ENCODE measurements around the gene CAPN15.

Gene CAPN15

GRCh38 chr16:543301-544164 is 16.0 kb downstream of the CAPN15 start:
- no peak for DNase-seq (ENCODE audit: insufficient read length, low spot score)
- FAIRE-seq: no peak
- TF ChIP-seq POLR2A (IDR thresholded peaks at IDR 0.05; ENCODE audit: low read depth, low read length) (no peak), SPI1 (IDR thresholded peaks at IDR 0.05; ENCODE audit: low read depth, low read length) (no peak), TAF1 (IDR thresholded peaks at IDR 0.05; ENCODE audit: low read depth, low read length) (no peak), POU2F2 (IDR thresholded peaks at IDR 0.05; ENCODE audit: low read depth, low read length) (no peak)

- FAIRE-seq: no peak
These were observed 17.0 kb downstream of the CAPN15 start for GRCh38 chr16:544517-544916.

GRCh38 chr16:546909-547770 is 19.6 kb downstream of the CAPN15 start:
- no peak for DNase-seq (ENCODE audit: insufficient read length, low spot score)
- no peak for FAIRE-seq
- no peak for TF ChIP-seq POLR2A (IDR thresholded peaks at IDR 0.05; ENCODE audit: low read depth, low read length)
- TF ChIP-seq SPI1 (IDR thresholded peaks at IDR 0.05; ENCODE audit: low read depth, low read length): no peak
- TF ChIP-seq POLR2AphosphoS5 (IDR thresholded peaks at IDR 0.05; ENCODE audit: low read depth, low read length): no peak
- TF ChIP-seq POU2F2 (IDR thresholded peaks at IDR 0.05; ENCODE audit: low read depth, low read length): no peak
- TF ChIP-seq TAF1 (IDR thresholded peaks at IDR 0.05; ENCODE audit: low read depth, low read length): no peak
- TF ChIP-seq PAX5 (IDR thresholded peaks at IDR 0.05; ENCODE audit: insufficient read depth, low read length, severe bottlenecking): no peak

More at GRCh38 chr16:544517-544916, 17.0 kb downstream of the CAPN15 start:
- no peak for DNase-seq (ENCODE audit: insufficient read length, low spot score)
- TF ChIP-seq POLR2AphosphoS5 (IDR thresholded peaks at IDR 0.05; ENCODE audit: low read depth, low read length) (no peak), PAX5 (IDR thresholded peaks at IDR 0.05; ENCODE audit: insufficient read depth, low read length, severe bottlenecking) (no peak), TAF1 (IDR thresholded peaks at IDR 0.05; ENCODE audit: low read depth, low read length) (no peak), POU2F2 (IDR thresholded peaks at IDR 0.05; ENCODE audit: low read depth, low read length) (no peak), POLR2A (IDR thresholded peaks at IDR 0.05; ENCODE audit: low read depth, low read length) (no peak), SPI1 (IDR thresholded peaks at IDR 0.05; ENCODE audit: low read depth, low read length) (no peak)

GRCh38 chr16:548586-548985 is 21.1 kb downstream of the CAPN15 start:
- no peak for DNase-seq (ENCODE audit: insufficient read length, low spot score)
- TF ChIP-seq PAX5 (IDR thresholded peaks at IDR 0.05; ENCODE audit: insufficient read depth, low read length, severe bottlenecking) (no peak), POLR2A (IDR thresholded peaks at IDR 0.05; ENCODE audit: low read depth, low read length) (no peak), POLR2AphosphoS5 (IDR thresholded peaks at IDR 0.05; ENCODE audit: low read depth, low read length) (no peak), POU2F2 (IDR thresholded peaks at IDR 0.05; ENCODE audit: low read depth, low read length) (no peak), SPI1 (IDR thresholded peaks at IDR 0.05; ENCODE audit: low read depth, low read length) (no peak), TAF1 (IDR thresholded peaks at IDR 0.05; ENCODE audit: low read depth, low read length) (no peak)
- no peak for FAIRE-seq

- no peak for FAIRE-seq
- no peak for DNase-seq (ENCODE audit: insufficient read length, low spot score)
- TF ChIP-seq POLR2A (IDR thresholded peaks at IDR 0.05; ENCODE audit: low read depth, low read length) (no peak), POU2F2 (IDR thresholded peaks at IDR 0.05; ENCODE audit: low read depth, low read length) (no peak), SPI1 (IDR thresholded peaks at IDR 0.05; ENCODE audit: low read depth, low read length) (no peak)
These were observed 22.2 kb downstream of the CAPN15 start for GRCh38 chr16:549544-550263.

- FAIRE-seq: no peak
- TF ChIP-seq SPI1 (IDR thresholded peaks at IDR 0.05; ENCODE audit: low read depth, low read length): no peak
- no peak for TF ChIP-seq PAX5 (IDR thresholded peaks at IDR 0.05; ENCODE audit: insufficient read depth, low read length, severe bottlenecking)
- no peak for TF ChIP-seq POLR2A (IDR thresholded peaks at IDR 0.05; ENCODE audit: low read depth, low read length)
- no peak for TF ChIP-seq POU2F2 (IDR thresholded peaks at IDR 0.05; ENCODE audit: low read depth, low read length)
- TF ChIP-seq TAF1 (IDR thresholded peaks at IDR 0.05; ENCODE audit: low read depth, low read length): no peak
- TF ChIP-seq POLR2AphosphoS5 (IDR thresholded peaks at IDR 0.05; ENCODE audit: low read depth, low read length): no peak
- DNase-seq (ENCODE audit: insufficient read length, low spot score): no peak
These were observed 23.7 kb downstream of the CAPN15 start for GRCh38 chr16:551210-551609.

GRCh38 chr16:552171-552570 is 24.7 kb downstream of the CAPN15 start:
- FAIRE-seq: no peak
- DNase-seq (ENCODE audit: insufficient read length, low spot score): no peak
- no peak for TF ChIP-seq POLR2AphosphoS5 (IDR thresholded peaks at IDR 0.05; ENCODE audit: low read depth, low read length)
- TF ChIP-seq PAX5 (IDR thresholded peaks at IDR 0.05; ENCODE audit: insufficient read depth, low read length, severe bottlenecking): no peak
- TF ChIP-seq TAF1 (IDR thresholded peaks at IDR 0.05; ENCODE audit: low read depth, low read length): no peak

GRCh38 chr16:553601-554296 is 26.2 kb downstream of the CAPN15 start:
- FAIRE-seq (no peak), DNase-seq (ENCODE audit: insufficient read length, low spot score) (no peak)
- no peak for TF ChIP-seq POLR2AphosphoS5 (IDR thresholded peaks at IDR 0.05; ENCODE audit: low read depth, low read length)

GRCh38 chr16:554297-554621 is 26.7 kb downstream of the CAPN15 start:
- no peak for DNase-seq (ENCODE audit: insufficient read length, low spot score)
- no peak for TF ChIP-seq PAX5 (IDR thresholded peaks at IDR 0.05; ENCODE audit: insufficient read depth, low read length, severe bottlenecking)
- TF ChIP-seq POU2F2 (IDR thresholded peaks at IDR 0.05; ENCODE audit: low read depth, low read length): no peak
- TF ChIP-seq POLR2AphosphoS5 (IDR thresholded peaks at IDR 0.05; ENCODE audit: low read depth, low read length): no peak
- no peak for TF ChIP-seq POLR2A (IDR thresholded peaks at IDR 0.05; ENCODE audit: low read depth, low read length)
- no peak for TF ChIP-seq TAF1 (IDR thresholded peaks at IDR 0.05; ENCODE audit: low read depth, low read length)
- no peak for TF ChIP-seq SPI1 (IDR thresholded peaks at IDR 0.05; ENCODE audit: low read depth, low read length)
- FAIRE-seq: no peak

Data from GM12891 (cell line).